ENCODE measurements around the gene MARK1. TPM values are rescaled to one million over a fixed set of nuclear protein-coding genes. Genes with fewer than 3 reads are reported as not detected.

Gene MARK1
- total and polyA plus RNA-seq, 9 of the 15 experiments (the other 6 are each of a cell fraction or from before 2014, with no cell fraction given): not detected

- H3K27ac ChIP-seq (ENCODE audit: extremely low read depth, low read depth, low read length): no peak overlapping the region
- intact Hi-C loops (cut with micrococcal nuclease): loop anchor here (10.0 kb wide), 1 partner anchor 230 kb away; no protein-coding TSS in a partner anchor
- no peak overlapping the region for H2AFZ ChIP-seq (ENCODE audit: low read depth, low read length)
- FAIRE-seq (peak; percentile 29), DNase-seq (ENCODE audit: extremely low read depth in 1 of 4, low spot score in 3 of 4) (peak in 2 of 4 experiments; percentile 26 to 30), ATAC-seq (peak; percentile 93)
- no peaks in the 10 kb centered on the region for H4K20me1 ChIP-seq (replicated peaks; ENCODE audit: control insufficient read depth, insufficient read depth, low read length)
- no peaks in the 10 kb centered on the region; a peak in 1 of 5 replicates for H3K27me3 ChIP-seq (ENCODE audit: control insufficient read depth in 2 of 2, insufficient read depth in 2 of 2, low read length in 2 of 2)
- BruUV-seq (replicated peaks): no TSS peak
- H3K9ac ChIP-seq (ENCODE audit: insufficient read depth in 1 of 2, low read depth in 2 of 2, low read length in 2 of 2): no peak overlapping the region
- 0% methylated on average over 3 of the region's 3 CpGs for WGBS (ENCODE audit: insufficient coverage, low coverage, missing lambda C conversion rate)
- no peaks in the 10 kb centered on the region for H3K36me3 ChIP-seq (ENCODE audit: control insufficient read depth, insufficient read depth, low read length)
- no peaks in the 10 kb centered on the region for H3K9me1 ChIP-seq (ENCODE audit: control insufficient read depth, insufficient read depth, low read length)
- in situ Hi-C loops (cut with MboI): no loop called here
- no peaks in the 10 kb centered on the region for H3K9me3 ChIP-seq (replicated peaks; ENCODE audit: control insufficient read depth, insufficient read depth, low read depth, low read length)
- CTCF ChIA-PET (ENCODE audit: low intra/inter-chr PET ratio): no interaction called here
- no peak overlapping the region for H3K4me2 ChIP-seq (ENCODE audit: insufficient read depth, low read length)
- no peaks in the 10 kb centered on the region for H3K79me2 ChIP-seq (ENCODE audit: control insufficient read depth, insufficient read depth, low read length)
- H3K4me3 ChIP-seq: no peak overlapping the region
- POLR2A ChIA-PET: interaction anchor here (0.7 kb wide), 1 partner anchor 557 kb away, joined by 3 read pairs; no protein-coding TSS in a partner anchor
- no peaks in the 10 kb centered on the region for H3K4me1 ChIP-seq (replicated peaks in 1 of 2; ENCODE audit: control insufficient read depth in 2 of 2, insufficient read depth in 2 of 2, low read length in 2 of 2)
- no peak for TF ChIP-seq ZNF280B (CRISPR knock-in tag; IDR thresholded peaks at IDR 0.05)
- no peak for TF ChIP-seq CUX1 (CRISPR knock-in tag; IDR thresholded peaks at IDR 0.05)
- no peak for TF ChIP-seq ZNF143 (CRISPR knock-in tag; IDR thresholded peaks at IDR 0.05)
- no peak for TF ChIP-seq RBFOX2 (IDR thresholded peaks at IDR 0.05; ENCODE audit: low read depth, low read length)
- TF ChIP-seq CTCF (IDR thresholded peaks at IDR 0.05 in 2 of 3, conservative IDR thresholded peaks at IDR 0.05 in 1 of 3; ENCODE audit: insufficient read depth in 2 of 3, low read depth in 1 of 3, low read length in 3 of 3): peak; percentile 19 to 41 (median 40); a peak in 4 of 6 replicates
Measured at GRCh38 chr1:220544901-220545303, 17.0 kb downstream of the MARK1 start.

Data from K562 (cell line).